Kidney epithelial cell (primary cell): Measurements from ENCODE around the gene NLRC5. TPM values are rescaled to one million over a fixed set of nuclear protein-coding genes. Genes with fewer than 3 reads are reported as not detected.

Source experiments
- DNase-seq: peaks from one replicate; pipeline ENCODE4 v3.0.0-alpha.2; 2010; ENCODE audit warnings: low read depth
- H3K27me3 ChIP-seq: 2 replicates; pipeline ENCODE4 v1.6.0; 2011; ENCODE audit warnings: low read length; ENCODE audit not compliant: control insufficient read depth, insufficient read depth
- H3K36me3 ChIP-seq: 2 replicates; pipeline ENCODE4 v1.5.1; 2011; ENCODE audit warnings: low read length; ENCODE audit not compliant: control insufficient read depth, insufficient read depth
- H3K4me3 ChIP-seq: 2 replicates; pipeline ENCODE4 v1.5.1; 2011; ENCODE audit warnings: low read depth, mild to moderate bottlenecking, control low read depth, low read length
- CTCF ChIP-seq: IDR thresholded peaks from 2 replicates; pipeline ENCODE4 v1.5.1; 2011; ENCODE audit warnings: mild to moderate bottlenecking, moderate library complexity, low read length, control low read depth, inconsistent platforms; ENCODE audit not compliant: insufficient read depth, poor library complexity, severe bottlenecking
- total RNA-seq: library from RNA; depleted of rRNA; stranded (reverse); fragments of >200 nt; gene quantifications from 2 replicates; pipeline ENCODE4 v1.2.3, GENCODE V29; 2015

The NLRC5 gene
- total RNA-seq, 1 donor from 2014 or later, result 7.7 TPM

- no peak for TF ChIP-seq CTCF
- no peak for DNase-seq
- Histone ChIP-seq H3K4me3 (no peak overlapping the region), H3K27me3 (no peaks in the 10 kb centered on the region), H3K36me3 (no peaks in the 10 kb centered on the region)
Measured at GRCh38 chr16:57024894-57025680, 35.7 kb downstream of the NLRC5 start.

GRCh38 chr16:57025941-57026777 lies 36.8 kb downstream of the NLRC5 start:
- no peak for DNase-seq
- Histone ChIP-seq H3K27me3 (no peaks in the 10 kb centered on the region), H3K36me3 (no peaks in the 10 kb centered on the region)

GRCh38 chr16:57026778-57027062 lies 37.4 kb downstream of the NLRC5 start:
- no peak overlapping the region for H3K4me3 ChIP-seq
- no peak for DNase-seq
- H3K27me3 ChIP-seq, result no peaks in the 10 kb centered on the region
- no peaks in the 10 kb centered on the region for H3K36me3 ChIP-seq
- TF ChIP-seq CTCF, result no peak

More at GRCh38 chr16:57025941-57026777, 36.8 kb downstream of the NLRC5 start:
- no peak overlapping the region for H3K4me3 ChIP-seq
- TF ChIP-seq CTCF, result no peak

- no peaks in the 10 kb centered on the region for H3K36me3 ChIP-seq
- no peaks in the 10 kb centered on the region for H3K27me3 ChIP-seq
- no peak for DNase-seq
- no peak for TF ChIP-seq CTCF
- H3K4me3 ChIP-seq, result no peak overlapping the region
Measured at GRCh38 chr16:57027067-57027466, 37.7 kb downstream of the NLRC5 start.

GRCh38 chr16:57028086-57028485 lies 38.7 kb downstream of the NLRC5 start:
- no peak for TF ChIP-seq CTCF
- no peaks in the 10 kb centered on the region for H3K36me3 ChIP-seq
- H3K27me3 ChIP-seq, result no peaks in the 10 kb centered on the region
- H3K4me3 ChIP-seq, result no peak overlapping the region
- DNase-seq, result no peak
